HEK293 (cell line): ENCODE measurements around the gene NGB.

Experiments used
- CTCF ChIA-PET: fragments of 350-600 bp; formaldehyde crosslinking; extraction: SDS; loops from one replicate; lab custom pipeline; 2021; ENCODE audit warnings: antibody characterized with exemption; lab: Yijun Ruan, JAX
- POLR2A ChIA-PET: fragments of 300-600 bp; formaldehyde crosslinking; extraction: SDS; loops from one replicate; lab custom pipeline; 2020; ENCODE audit warnings: antibody characterized with exemption, inconsistent platforms; lab: Yijun Ruan, JAX
- H3K27ac ChIP-seq: fragments of 200-500 bp; sonication (Bioruptor generic); 2 replicates; pipeline ENCODE4 v1.5.1; 2014; ENCODE audit warnings: low read depth, low read length, control low read depth, inconsistent platforms; ENCODE audit errors: extremely low read depth
- H3K36me3 ChIP-seq, 2 experiments: fragments of 200-500 bp in 1 of 2; sonication (Bioruptor generic) in 1 of 2; 1 replicate in 1 of 2; 2 replicates in 1 of 2; pipeline ENCODE4 v1.5.1; 2014 to 2017; ENCODE audit warnings: inconsistent platforms in 2 of 2, low read length in 2 of 2; ENCODE audit not compliant: control insufficient read depth in 2 of 2, insufficient read depth in 1 of 2
- H3K4me1 ChIP-seq: fragments of 200-500 bp; sonication (Bioruptor generic); 2 replicates; pipeline ENCODE4 v1.5.1; 2014; ENCODE audit warnings: mild to moderate bottlenecking, low read length, inconsistent platforms; ENCODE audit not compliant: control insufficient read depth, insufficient read depth
- H3K4me3 ChIP-seq: 2 replicates; pipeline ENCODE4 v1.5.1; 2011; ENCODE audit warnings: low read depth, mild to moderate bottlenecking, control low read depth, low read length, moderate library complexity
- H3K9me3 ChIP-seq: fragments of 200-500 bp; sonication (Bioruptor generic); 2 replicates; pipeline ENCODE4 v1.5.1; 2014; ENCODE audit warnings: low read depth, low read length, inconsistent platforms; ENCODE audit not compliant: control insufficient read depth, insufficient read depth
- ELK4 ChIP-seq: IDR thresholded peaks from 2 replicates; pipeline ENCODE4 v1.6.1; 2011; ENCODE audit warnings: mild to moderate bottlenecking, low read depth, low read length, borderline replicate concordance
- KLF16 ChIP-seq: fragments of 450-650 bp; formaldehyde crosslinking; IDR thresholded peaks from 2 replicates; pipeline ENCODE4 v1.5.1; 2017; ENCODE audit warnings: missing biosample characterization, missing genetic modification characterization
- MZF1 ChIP-seq: fragments of 450-650 bp; formaldehyde crosslinking; IDR thresholded peaks from 2 replicates; pipeline ENCODE4 v1.5.1; 2017; ENCODE audit warnings: missing biosample characterization, missing genetic modification characterization, borderline replicate concordance
- REST ChIP-seq: fragments of 450-650 bp; formaldehyde crosslinking; IDR thresholded peaks from 2 replicates; pipeline ENCODE4 v1.5.1; 2016; ENCODE audit warnings: missing biosample characterization, missing genetic modification characterization
- SP2 ChIP-seq: fragments of 450-650 bp; formaldehyde crosslinking; IDR thresholded peaks from 2 replicates; pipeline ENCODE4 v1.5.1; 2016; ENCODE audit warnings: missing biosample characterization, missing genetic modification characterization
- SP7 ChIP-seq: fragments of 450-650 bp; formaldehyde crosslinking; IDR thresholded peaks from 2 replicates; pipeline ENCODE4 v1.5.1; 2016; ENCODE audit warnings: missing biosample characterization, missing genetic modification characterization
- WT1 ChIP-seq: fragments of 450-650 bp; formaldehyde crosslinking; IDR thresholded peaks from 2 replicates; pipeline ENCODE4 v1.5.1; 2016; ENCODE audit warnings: missing biosample characterization, missing genetic modification characterization
- ZBTB11 ChIP-seq: fragments of 450-650 bp; formaldehyde crosslinking; conservative IDR thresholded peaks from 2 replicates; pipeline ENCODE4 v1.5.1; 2016; ENCODE audit warnings: low read depth, missing biosample characterization, missing genetic modification characterization
- ZBTB17 ChIP-seq: fragments of 450-650 bp; formaldehyde crosslinking; IDR thresholded peaks from 2 replicates; pipeline ENCODE4 v1.5.1; 2016; ENCODE audit warnings: missing biosample characterization, missing genetic modification characterization
- ZNF184 ChIP-seq: fragments of 450-650 bp; IDR thresholded peaks from 2 replicates; pipeline ENCODE4 v1.5.1; 2018; ENCODE audit warnings: missing biosample characterization, mild to moderate bottlenecking, missing genetic modification characterization
- ZNF2 ChIP-seq: fragments of 450-650 bp; formaldehyde crosslinking; IDR thresholded peaks from 2 replicates; pipeline ENCODE4 v1.5.1; 2016; ENCODE audit warnings: missing biosample characterization, missing genetic modification characterization
- ZNF513 ChIP-seq: fragments of 450-650 bp; IDR thresholded peaks from 2 replicates; pipeline ENCODE4 v1.5.1; 2018; ENCODE audit warnings: missing biosample characterization, missing genetic modification characterization
- ZNF561 ChIP-seq: fragments of 450-650 bp; IDR thresholded peaks from 2 replicates; pipeline ENCODE4 v1.5.1; 2018; ENCODE audit warnings: missing biosample characterization, missing genetic modification characterization, borderline replicate concordance
- ZNF585B ChIP-seq: fragments of 450-650 bp; formaldehyde crosslinking; IDR thresholded peaks from 2 replicates; pipeline ENCODE4 v1.5.1; 2016; ENCODE audit warnings: missing biosample characterization, missing genetic modification characterization
- ZNF621 ChIP-seq: fragments of 450-650 bp; formaldehyde crosslinking; IDR thresholded peaks from 2 replicates; pipeline ENCODE4 v1.5.1; 2017; ENCODE audit warnings: missing biosample characterization, missing genetic modification characterization
- ZNF624 ChIP-seq: fragments of 450-650 bp; formaldehyde crosslinking; IDR thresholded peaks from 2 replicates; pipeline ENCODE4 v1.5.1; 2017; ENCODE audit warnings: missing biosample characterization, missing genetic modification characterization
- ZNF629 ChIP-seq: fragments of 450-650 bp; formaldehyde crosslinking; IDR thresholded peaks from 2 replicates; pipeline ENCODE4 v1.5.1; 2017; ENCODE audit warnings: missing biosample characterization, missing genetic modification characterization
- ZNF701 ChIP-seq: fragments of 450-650 bp; formaldehyde crosslinking; IDR thresholded peaks from 2 replicates; pipeline ENCODE4 v1.5.1; 2016; ENCODE audit warnings: missing biosample characterization, missing genetic modification characterization
- ZNF768 ChIP-seq: fragments of 450-650 bp; formaldehyde crosslinking; IDR thresholded peaks from 2 replicates; pipeline ENCODE4 v1.5.1; 2018; ENCODE audit warnings: missing biosample characterization, mild to moderate bottlenecking, missing genetic modification characterization
- ZNF843 ChIP-seq: fragments of 450-650 bp; formaldehyde crosslinking; IDR thresholded peaks from 2 replicates; pipeline ENCODE4 v1.5.1; 2016; ENCODE audit warnings: missing biosample characterization, missing genetic modification characterization
- ZSCAN18 ChIP-seq: fragments of 450-650 bp; formaldehyde crosslinking; IDR thresholded peaks from 2 replicates; pipeline ENCODE4 v1.5.1; 2016; ENCODE audit warnings: missing biosample characterization, missing genetic modification characterization

NGB gene

GRCh38 chr14:77241955-77242354, 29.1 kb downstream of the NGB start:
- Histone ChIP-seq H3K4me1 (no peaks in the 10 kb centered on the region), H3K4me3 (no peak overlapping the region), H3K27ac (no peak overlapping the region), H3K9me3 (no peaks in the 10 kb centered on the region), H3K36me3 (peaks cover 0 to 10% of the 10 kb centered on the region in 2 experiments; a peak in 1 of 3 replicates)
- ChIA-PET POLR2A (no interaction called here), CTCF (no interaction called here)
- TF ChIP-seq ZNF624 (tag by site-specific recombination): no peak
- peak; percentile 81 for TF ChIP-seq REST (tag by site-specific recombination)
- TF ChIP-seq ZNF2: no peak

GRCh38 chr14:77240336-77240915, 30.6 kb downstream of the NGB start:
- ChIA-PET CTCF (no interaction called here), POLR2A (no interaction called here)
- Histone ChIP-seq H3K36me3 (peaks cover 0 to 3% of the 10 kb centered on the region in 2 experiments; a peak in 1 of 3 replicates), H3K4me3 (no peak overlapping the region), H3K4me1 (no peaks in the 10 kb centered on the region), H3K27ac (no peak overlapping the region), H3K9me3 (no peaks in the 10 kb centered on the region)
- TF ChIP-seq ZNF2: no peak
- no peak for TF ChIP-seq ZNF585B

- ChIA-PET CTCF (interaction anchor here (1.3 kb wide), 1 partner anchor 11 kb away, joined by 4 read pairs; no protein-coding TSS in a partner anchor), POLR2A (no interaction called here)
- Histone ChIP-seq H3K36me3 (peaks cover 0 to 3% of the 10 kb centered on the region in 2 experiments; a peak in 1 of 3 replicates), H3K4me1 (no peaks in the 10 kb centered on the region), H3K4me3 (no peak overlapping the region), H3K9me3 (no peaks in the 10 kb centered on the region), H3K27ac (no peak overlapping the region)
- no peak for TF ChIP-seq ZNF561
- TF ChIP-seq ZBTB17 (tag by site-specific recombination): no peak
- TF ChIP-seq WT1 (tag by site-specific recombination): no peak
- no peak for TF ChIP-seq ELK4
- TF ChIP-seq ZNF629: no peak
- TF ChIP-seq ZSCAN18: no peak
- TF ChIP-seq ZNF184 (tag by site-specific recombination): no peak
- TF ChIP-seq ZNF843 (tag by site-specific recombination): no peak
- no peak for TF ChIP-seq ZNF513 (tag by site-specific recombination)
- TF ChIP-seq KLF16 (tag by site-specific recombination): no peak
- no peak for TF ChIP-seq ZNF768
- no peak for TF ChIP-seq ZBTB11 (tag by site-specific recombination)
- TF ChIP-seq ZNF701: no peak
- TF ChIP-seq SP7 (tag by site-specific recombination): no peak
- TF ChIP-seq ZNF621: no peak
- TF ChIP-seq MZF1 (tag by site-specific recombination): no peak
- no peak for TF ChIP-seq SP2 (tag by site-specific recombination)
Measured at GRCh38 chr14:77239412-77239811, 31.6 kb downstream of the NGB start.
